SHP77 (cell line): ENCODE measurements around the gene PDLIM1.

Experiments
- DNase-seq, 2 experiments: peaks; one replicate each; lab custom pipeline; 2025; lab: John Stamatoyannopoulos, UW

PDLIM1 gene, protein sequence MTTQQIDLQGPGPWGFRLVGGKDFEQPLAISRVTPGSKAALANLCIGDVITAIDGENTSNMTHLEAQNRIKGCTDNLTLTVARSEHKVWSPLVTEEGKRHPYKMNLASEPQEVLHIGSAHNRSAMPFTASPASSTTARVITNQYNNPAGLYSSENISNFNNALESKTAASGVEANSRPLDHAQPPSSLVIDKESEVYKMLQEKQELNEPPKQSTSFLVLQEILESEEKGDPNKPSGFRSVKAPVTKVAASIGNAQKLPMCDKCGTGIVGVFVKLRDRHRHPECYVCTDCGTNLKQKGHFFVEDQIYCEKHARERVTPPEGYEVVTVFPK

DNA sequence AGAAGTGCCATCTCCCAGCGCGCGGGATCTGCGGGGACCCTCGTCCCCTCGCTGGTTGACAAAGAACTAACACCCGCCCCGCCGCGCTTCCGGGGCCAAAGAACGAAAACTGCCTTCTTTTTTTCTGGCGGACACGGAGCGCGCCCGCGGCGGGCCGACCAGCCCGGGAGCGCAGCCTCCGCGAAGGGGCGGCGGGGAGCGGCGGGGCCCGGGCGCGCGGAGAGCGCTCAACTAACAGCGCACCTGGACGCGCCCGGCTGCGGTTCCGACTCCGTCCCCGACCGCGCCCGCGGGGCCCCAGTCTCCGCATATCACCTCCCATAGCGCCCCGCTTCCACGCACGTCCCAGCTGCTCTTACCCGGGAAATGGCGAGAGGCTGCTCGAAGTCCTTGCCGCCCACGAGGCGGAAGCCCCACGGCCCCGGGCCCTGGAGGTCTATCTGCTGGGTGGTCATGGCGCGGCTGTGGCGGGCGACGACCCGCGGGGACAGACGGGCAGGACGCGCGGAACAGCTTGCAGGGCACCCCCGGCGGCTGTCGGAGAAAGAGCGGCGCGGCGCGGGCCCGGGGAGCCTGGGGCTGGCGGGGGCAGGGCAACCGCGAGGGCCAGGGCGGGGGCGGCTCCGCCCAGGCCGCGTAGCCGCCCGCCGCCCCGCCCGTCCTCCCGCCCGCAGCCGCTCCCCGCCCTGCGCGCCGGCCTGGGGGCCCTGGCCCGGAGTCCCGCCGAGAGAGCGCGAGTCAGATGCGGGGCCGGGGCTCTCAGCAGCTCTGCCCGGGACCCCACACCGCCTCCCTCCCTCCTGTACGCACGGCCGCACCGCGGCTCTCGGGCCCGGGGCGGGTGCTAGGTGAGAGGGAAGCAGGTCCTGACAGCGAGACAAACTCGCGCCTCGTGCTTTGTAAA, at the start of gene PDLIM1:
Gene PDLIM1 (minus strand): TSS at position 543 of the 904 bp plus-strand sequence. CDS start 88 bp downstream, at position 455.
- DNase-seq, result peak in 1 of 2 experiments; percentile 51

- DNase-seq, result no peak
These were observed 49.1 kb upstream of the PDLIM1 start for GRCh38 chr10:95339863-95340262.

DNA sequence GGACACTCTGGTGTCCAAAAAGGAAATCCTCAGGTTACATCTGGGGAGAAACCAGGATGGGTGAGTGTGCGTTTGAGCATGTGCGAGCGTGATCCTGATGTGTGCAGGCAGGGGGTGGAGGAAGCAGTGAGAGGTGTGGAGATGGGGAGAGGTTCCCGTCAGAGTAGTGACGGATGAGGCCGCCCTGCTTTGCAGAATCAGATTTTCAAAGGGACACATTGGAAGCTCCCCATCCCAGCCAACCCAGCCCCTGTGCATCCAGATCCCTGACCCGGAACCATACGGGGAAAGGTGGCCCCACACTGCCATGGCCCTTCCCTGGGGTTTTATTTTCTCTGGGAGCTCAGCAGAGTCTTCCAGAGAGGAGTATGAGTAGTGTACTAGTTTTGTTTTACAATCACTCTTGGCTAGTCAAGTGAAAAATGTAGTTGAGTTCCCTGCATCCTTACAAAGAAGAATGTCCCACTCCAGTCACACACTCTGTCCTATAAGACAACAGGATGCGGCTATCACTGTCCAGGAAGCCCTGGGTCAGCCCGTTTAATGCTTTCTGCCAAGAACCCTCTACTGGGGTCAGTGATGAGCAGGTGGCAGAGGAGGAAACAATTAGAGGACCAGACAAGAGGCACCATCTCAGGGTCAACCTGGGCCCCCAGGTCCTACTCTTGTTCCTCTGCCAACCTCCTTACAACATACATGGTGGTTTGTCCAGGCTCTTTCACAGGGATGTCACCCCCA, 46.8 kb upstream of the PDLIM1 start:
- DNase-seq, result no peak

- DNase-seq, result no peak
These were observed 45.9 kb upstream of the PDLIM1 start for GRCh38 chr10:95336702-95337101.

- no peak for DNase-seq
These were observed 45.3 kb upstream of the PDLIM1 start for GRCh38 chr10:95335933-95336699.

DNA sequence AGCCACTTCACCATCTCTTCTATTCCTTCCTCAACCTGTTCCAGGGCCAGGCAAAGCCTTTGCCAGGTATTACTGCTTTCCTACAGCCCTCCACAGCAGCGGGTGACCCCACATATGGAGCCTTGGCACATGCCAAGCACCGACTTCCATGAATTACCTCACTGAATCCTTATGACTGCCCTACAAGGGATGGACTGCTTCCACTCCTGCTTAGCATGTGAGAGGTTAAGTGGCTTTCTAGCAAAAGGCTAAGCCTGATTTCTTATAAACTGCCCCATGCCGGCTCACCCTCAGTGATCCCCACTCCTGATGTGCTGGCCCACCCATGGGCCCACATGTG, 44.0 kb upstream of the PDLIM1 start:
- DNase-seq, result no peak

DNA sequence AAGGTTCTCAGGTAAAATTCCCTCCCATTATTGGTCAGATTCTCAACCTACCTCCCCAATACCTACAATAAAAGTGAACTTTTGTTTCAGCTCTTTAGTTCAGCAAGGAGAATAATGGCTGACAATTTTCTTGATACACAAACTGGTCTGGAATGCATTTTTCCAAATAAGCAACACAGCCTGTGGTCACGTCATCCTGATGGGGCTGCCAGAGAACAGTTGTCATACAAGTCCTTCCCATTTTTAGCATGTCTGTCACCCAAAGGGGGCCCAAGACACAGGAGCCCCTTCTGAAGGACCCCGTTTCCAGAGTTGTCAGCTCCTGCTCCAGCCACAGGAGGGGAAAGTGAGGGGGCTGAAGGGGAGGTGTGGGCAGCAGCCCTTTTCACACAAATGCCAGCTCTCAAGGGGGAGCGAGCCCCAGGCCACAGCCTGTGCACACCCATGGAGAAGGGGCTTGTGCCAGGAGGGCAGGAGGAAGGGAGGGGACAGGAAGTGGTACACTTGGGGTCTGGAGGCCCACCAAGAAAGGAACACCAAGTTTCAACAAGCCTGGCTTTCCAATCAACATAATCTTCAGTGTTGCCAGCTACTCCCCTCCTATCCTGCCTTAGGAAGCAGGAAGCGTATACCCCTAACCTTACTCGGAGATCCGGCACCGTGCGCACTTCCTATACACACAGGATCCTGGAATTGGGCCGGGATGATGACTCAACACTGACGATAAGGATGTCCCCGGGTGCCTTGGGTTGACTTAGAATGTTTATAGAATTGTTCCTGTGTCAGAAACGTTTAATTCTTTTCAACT, 43.4 kb upstream of the PDLIM1 start:
- no peak for DNase-seq

DNA sequence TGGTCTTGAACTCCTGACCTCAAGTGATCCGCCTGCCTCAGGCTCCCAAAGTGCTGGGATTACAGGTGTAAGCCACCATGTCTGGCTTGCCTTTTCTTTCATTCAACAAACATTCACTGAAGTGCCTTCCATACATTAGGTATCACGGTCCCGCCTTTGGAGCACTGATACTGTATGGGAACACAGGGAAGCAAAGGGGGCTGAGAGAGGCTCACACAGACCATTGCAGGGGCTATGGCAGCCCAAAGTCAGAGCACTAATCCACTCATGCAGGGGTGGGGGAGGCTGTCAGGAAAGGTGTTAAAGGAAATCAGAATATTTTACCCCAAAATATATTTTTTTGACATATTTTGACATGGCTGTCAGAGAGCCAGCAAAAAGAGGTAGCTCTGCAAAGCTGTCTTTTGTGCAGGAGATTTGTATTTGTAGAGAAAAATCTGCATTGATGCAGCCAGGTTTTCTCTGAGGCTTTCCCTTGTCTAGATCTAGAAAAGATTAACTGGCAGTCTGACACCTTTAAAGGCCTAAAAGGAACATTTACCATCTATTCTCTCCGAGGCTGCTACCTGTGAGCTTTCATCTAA, 42.0 kb upstream of the PDLIM1 start:
- DNase-seq, result no peak

- DNase-seq, result no peak
These were observed 40.9 kb upstream of the PDLIM1 start for GRCh38 chr10:95331596-95332130.

GRCh38 chr10:95330966-95331453, 40.2 kb upstream of the PDLIM1 start:
- no peak for DNase-seq

- DNase-seq, result no peak
These were observed 38.5 kb upstream of the PDLIM1 start for GRCh38 chr10:95329296-95329695.

DNA sequence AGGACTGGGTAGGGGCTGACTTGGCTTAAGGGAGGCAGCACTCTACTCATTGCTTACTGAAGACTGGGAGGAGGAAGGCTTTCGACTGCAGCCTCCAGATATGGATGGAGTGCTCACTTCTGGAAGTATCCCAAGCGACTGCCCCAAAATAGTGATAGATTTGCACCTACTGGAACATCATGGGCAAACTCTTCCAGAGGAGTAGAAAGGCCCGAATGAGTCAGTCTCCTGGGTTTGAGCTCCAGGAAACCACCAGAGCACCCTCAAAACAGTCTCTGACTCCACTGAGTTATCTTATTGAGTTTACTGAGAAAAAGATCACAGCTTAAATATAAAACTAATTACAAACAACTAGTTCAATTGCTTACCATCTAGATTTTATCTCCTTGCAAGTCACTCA, 37.2 kb upstream of the PDLIM1 start:
- no peak for DNase-seq

DNA sequence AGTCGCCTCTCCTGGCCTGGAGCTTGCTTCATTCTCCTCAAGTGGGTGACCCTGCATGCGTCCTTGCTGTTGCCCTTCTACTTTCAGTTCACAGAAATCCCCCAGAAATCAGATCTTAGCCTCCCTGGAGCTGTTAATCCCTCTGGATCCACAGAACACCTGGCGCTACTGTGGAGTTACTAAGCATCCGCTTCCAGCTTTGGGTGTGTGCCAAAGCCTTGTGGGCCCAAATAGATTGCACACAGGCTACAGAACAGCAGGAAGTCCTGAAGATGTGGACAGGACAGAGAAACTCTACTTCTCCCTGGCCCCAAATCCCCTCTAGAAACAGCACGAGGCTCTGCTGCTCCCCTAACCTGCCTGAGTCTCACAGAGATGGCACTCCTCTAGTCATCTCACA, 36.6 kb upstream of the PDLIM1 start:
- DNase-seq, result peak; percentile 79 to 92

DNA sequence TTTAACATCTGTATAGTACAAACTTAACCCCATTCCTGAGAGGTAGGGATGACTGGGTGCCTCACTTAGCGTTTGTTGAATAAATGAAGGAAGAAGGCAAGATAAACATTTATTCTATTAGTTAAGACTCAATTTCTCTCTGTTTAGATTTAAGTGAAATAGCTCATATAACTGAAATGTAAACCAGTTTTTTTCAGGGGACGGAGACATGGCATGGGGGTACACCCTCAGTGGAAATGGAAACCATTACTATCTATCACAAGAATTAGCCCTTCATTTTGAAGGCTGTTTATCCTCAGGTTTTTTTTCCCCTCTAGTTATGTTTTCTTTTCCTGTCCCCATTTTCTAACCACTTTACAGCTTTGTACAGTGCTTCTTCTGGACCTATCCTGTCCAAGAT, 35.6 kb upstream of the PDLIM1 start:
- DNase-seq, result no peak

- no peak for DNase-seq
These were observed 35.1 kb upstream of the PDLIM1 start for GRCh38 chr10:95325863-95326262.

- DNase-seq, result no peak
These were observed 33.8 kb upstream of the PDLIM1 start for GRCh38 chr10:95324436-95325268.

- DNase-seq, result no peak
These were observed 30.9 kb upstream of the PDLIM1 start for GRCh38 chr10:95321554-95322301.

DNA sequence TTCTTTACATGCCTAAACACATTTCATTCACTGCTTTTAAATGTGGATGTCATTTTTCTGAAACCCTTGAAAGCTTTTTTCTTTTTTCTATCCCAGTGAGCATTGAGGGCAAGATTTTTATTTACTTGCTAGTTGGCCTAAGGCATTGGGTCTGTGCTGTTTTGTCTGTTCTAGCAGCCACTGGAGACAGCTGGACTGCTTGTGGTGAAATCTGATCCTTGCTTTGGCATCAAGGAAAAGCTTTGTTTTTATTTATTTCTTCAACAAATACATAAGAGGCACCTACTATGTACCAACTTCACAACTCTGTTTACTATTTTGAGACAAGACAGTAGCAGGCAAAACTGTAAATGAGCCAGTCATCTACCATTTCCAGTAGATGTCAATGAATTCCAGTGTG, 28.4 kb upstream of the PDLIM1 start:
- no peak for DNase-seq
